TTC549 (cell line): ENCODE data around the gene IGF2.

Experiments used
- FAIRE-seq: peaks from 2 replicates; lab custom pipeline; 2012; peaks lifted over from hg19 to GRCh38; lab: Jason Lieb, UNC

The IGF2 gene

DNA sequence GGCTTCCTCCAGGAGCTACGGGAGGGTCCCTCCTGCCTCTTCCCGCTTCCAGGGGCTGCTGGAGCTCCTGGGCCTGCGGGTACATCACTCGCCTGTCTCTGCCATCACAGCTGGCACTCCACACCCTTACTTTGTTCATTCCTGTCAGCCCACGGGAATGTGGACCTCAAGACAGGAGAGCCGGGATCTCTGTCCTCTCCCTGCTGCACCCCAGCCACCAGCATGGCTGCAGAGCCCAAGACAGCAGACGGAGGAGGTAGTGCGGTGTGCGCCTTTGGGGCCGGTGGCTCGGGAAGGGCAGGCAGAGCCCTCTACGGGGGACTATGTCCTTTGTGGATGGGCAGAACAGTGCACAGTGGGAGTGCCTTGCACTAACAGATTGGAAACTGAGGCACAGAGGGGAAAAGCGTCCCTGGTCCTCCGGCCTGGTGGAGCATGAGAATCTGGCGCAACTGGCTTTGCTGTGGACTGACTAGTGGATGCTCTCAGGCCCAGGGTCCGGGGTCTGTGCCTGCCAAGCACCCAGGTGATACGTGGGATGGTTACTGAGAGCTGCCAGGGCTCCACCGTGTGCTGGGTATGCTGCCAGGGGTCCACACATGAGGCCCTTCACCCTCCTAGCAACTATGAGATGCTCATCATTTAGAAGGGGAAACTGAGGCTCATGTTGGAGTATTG, 47.3 kb downstream of the IGF2 start:
- FAIRE-seq, result no peak

DNA sequence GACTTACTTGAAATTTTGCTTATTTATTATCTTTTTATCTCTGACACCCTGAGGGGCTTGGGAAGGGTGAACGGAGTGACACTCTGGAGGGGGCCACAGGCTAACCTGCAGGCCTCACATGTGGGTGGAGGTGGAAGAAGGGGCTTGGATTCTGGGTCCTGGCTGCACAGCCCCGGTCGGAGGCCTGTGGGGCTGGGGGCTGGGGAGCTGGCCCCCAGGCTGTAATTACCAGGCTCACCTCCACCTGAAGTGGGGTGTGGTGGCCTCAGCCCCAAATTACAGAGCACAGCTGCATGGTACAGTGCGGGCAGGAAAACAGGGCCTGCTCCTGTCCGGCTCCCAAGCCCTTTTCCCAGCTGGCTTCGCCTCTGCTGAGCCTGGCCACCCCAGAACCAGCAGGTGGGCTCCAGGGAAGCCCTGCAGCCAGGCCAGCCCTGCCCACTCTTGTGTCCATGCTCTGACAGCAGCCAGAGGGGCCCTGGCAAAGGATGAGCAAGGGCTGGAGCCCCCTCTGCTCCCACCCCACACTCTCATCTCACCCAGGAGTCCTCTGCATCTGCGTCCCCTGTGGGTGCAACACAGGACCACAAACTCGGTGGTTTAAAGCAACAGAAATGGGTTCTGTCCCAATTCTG, 48.0 kb downstream of the IGF2 start:
- no peak for FAIRE-seq

DNA sequence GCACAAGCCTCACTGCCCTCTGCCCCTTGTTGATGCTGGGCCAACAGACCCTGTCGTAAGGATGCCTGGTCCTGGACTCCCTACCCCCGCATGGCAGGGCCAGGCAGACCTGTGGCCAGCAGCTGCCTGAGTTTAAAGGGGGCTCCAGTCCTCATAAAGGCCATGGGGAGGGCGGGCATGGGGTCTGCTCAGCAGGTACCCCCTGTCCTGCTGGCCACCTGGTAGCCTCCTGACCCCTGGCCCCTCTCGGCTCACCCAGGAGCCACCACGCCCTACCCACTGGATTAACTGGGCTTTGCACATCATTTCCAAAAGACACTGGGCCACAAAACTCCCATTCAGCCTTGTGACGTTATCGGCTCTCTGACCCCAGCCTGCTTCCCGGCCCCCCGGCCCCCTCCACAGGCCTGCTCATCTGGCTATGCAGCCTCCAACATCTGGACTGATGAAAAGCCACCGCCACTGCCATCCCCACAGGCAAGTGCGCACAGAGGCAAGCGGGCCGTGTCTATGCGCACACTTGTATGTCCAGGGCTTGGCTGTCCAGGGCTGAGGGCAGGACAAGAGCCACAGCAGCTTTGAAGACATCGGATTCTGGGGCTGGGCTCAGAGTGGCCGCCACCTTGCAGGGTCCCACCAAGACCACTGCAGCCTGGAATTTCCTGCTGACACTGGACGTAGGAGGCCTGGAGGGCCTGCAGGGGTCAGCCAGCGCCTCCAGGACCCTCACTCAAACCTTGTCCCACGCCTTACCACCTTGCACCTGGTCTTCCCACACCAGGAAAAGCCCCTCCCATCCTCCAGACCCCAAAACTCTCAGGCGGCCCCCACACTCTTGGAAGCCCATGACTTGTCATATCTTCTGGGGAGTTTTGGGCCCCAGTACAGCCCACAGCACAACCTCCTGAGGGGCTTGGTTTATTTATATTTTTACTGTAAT, 48.7 kb downstream of the IGF2 start:
- FAIRE-seq, result no peak

DNA sequence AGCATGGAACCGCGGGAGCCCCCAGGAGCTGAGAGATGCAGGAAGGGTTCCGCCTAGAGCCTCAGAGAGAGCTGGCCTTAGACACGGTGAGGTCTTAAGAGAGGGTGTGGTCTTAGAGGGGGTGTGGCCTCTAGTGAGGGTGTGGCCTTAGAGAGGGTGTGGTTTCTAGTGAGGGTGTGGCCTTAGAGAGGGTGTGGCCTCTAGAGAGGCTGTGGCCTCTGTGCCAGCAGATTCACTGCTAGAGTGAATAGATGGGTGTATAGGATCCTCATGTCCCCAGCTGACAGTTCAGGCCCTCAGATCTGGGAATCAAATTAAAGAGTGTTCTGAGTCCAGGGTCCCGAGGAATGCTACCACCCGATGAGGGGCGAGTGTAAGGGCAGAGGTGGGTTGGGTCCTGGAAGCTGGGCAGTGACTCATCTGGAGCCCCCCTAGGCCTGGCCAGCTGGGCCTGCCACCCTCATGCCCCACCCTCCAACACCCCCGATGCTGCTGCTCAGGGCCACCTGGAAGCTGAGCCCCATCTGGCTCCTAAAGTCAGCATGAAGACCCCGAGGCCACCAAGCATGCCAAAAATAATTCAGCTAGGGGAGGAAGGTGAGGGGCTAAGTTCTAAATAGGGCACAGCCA, 49.5 kb downstream of the IGF2 start:
- FAIRE-seq, result no peak

DNA sequence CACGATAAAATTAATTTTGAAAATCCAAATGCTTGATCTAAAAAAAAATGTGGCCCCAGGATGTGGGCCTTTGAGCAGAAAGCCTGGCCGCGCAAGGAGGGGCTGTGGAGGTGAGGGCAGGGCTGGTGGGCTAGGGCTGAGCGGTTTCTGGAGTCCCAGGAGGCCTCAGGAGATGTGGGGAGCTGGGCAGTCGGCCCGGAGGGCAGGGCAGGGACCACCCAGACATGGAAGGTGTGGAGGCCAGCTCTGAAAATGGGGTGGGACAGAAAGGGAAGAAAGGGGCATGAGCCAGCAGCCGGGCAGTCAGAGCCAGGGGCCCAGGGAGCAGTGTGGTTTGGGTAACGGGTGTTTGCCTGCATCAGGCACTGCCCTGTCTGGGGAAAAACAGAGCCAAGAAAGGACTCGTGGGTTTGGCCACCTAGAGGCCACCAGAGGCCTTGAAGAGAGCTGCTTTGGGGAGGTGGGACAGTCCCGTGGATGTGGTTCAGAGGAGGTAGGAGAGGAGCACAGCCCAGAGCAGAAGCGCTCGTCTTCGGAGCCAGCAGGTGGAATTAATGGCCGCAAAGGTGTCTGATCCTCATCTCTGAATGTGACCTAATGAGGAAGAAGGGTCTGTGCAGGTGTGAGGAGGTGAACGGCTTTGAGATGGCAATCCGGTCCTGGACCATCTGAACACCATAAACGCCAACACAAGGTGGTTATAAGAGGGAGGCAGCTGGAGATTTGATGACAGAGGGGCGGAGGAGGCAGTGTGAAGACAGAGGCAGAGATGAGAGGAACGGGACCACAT, 50.2 kb downstream of the IGF2 start:
- FAIRE-seq, result no peak

DNA sequence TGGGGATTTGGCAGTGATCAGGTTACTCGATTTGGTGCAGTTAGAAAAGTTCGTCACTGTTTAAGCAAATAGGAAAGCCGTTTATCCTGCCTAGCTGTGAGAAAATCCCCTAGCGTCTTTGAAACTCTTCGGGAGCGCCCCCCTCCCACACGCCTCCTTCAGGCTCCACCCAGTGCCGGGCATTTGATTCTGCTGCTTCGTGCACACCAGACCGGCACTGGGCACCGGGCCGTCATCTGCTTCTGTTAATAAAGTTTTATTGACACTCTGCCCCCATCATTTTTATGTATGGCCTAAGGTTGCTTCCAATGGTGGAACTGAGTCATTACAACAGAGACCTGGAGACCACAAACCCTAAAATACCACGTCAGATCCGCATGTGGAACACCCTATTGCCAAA, 50.9 kb downstream of the IGF2 start:
- FAIRE-seq, result no peak

DNA sequence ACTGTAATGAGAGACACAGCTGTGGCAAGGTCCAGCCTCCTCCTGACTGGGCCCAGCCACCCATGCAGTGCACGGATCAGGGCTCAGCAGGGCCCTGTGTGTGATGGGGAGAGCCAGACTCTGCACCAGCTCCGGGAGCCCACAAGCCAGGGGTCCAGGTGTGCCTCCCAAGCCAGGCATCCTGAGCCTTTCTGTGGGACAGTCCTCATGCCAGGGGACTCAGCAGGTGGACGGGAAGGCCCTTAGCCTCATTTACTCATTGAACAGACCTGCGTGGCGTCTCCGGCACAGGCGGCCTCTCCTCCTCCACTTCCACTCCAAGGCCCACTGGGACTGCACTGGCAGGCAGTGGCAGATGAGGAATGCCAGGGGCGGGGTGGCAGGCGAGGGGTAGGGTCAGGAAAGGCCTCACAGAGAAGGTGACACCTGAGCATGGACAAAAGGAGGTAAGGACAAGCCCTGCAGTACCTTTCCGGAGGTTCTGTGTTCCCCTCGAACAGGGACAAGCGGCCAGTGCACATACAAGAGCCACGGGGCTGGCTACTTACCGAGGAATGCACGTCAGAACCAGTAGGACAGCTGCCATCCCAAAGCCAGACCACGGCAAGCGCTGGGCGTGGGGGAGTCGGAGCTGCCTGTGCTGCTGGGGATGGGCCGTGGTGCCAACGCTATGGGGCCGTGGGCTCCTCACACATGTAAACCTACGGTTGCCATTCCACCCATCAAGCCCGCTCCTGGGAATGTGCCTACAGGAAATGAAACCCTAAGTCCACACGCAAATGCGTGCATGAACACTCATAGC, 52.7 kb downstream of the IGF2 start:
- FAIRE-seq, result no peak

DNA sequence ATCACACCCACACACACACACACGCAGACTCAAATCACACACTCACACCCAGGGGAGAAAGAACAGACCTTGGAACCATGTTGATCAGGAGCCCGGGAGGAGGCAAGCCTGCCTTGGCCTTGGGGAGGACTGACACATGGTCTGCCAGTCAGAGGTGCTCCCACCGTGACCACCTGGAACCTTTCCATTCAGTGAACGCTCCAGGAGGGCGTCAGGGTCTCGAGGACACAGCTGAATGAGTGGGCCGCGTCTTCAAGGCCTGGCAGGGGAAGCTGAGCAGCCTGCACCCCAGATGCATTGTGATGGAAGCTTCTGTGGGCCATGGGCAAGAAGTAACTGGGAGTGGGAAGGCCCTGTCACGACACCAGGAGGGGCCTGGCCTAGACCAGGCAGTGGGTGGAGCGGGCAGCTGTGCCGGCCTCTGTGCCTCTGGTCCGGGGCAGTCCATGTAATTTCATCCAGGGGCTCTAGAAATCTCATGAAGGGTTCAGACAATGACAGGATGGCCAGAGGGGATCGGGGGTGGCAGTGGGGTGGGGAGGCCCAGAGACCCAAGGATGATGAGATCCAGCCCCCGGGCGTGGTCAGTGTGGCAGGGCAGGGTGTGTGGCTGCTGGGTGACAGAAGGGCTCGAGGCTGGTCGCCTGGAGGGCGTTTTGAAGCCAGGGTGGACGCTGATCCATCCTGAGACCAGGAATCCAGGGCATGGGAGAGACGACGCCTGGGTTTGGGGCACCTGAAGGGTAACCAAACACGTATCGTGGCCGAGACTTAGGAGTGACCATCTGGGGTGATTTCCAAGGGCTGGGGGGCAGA, 53.7 kb downstream of the IGF2 start:
- FAIRE-seq, result no peak

DNA sequence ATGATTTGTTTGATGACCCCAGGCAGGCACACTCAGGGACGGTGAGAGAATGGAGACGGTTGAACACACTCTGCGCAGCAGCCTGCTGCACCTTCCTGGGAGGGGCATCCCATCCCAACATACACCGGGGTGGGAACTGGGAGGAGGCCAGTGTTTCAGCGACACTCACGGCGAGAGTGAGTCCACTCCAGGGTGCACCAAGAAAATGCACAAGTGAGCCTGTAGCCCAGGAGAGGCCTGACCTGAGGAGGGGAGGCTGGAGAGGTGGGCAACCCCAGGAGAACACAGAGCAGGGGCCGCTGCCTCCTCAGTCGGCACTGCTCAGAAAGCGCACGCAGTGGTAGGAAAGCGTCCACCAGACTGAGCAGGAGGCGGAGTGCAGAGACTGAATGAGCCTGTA, 54.5 kb downstream of the IGF2 start:
- FAIRE-seq, result no peak
